Activated CD4-positive, alpha-beta memory T cell treated with anti-CD3 and anti-CD28 coated beads, Interleukin-2, amount 10 ng/mL, durations not matched to agents 7 days and 5 days (primary cell): ENCODE data around the gene PDE4D. TPM values are rescaled to one million over a fixed set of nuclear protein-coding genes. Genes with fewer than 3 reads are reported as not detected.

Source experiments
- CTCF ChIA-PET: fragments of 350-600 bp; sonication (Branson Sonifier 250); formaldehyde crosslinking; loops from one replicate; lab custom pipeline; 2021; ENCODE audit warnings: antibody characterized with exemption, inconsistent platforms; lab: Charles Lee
- POLR2A ChIA-PET: fragments of 350-600 bp; sonication (Branson Sonifier 250); formaldehyde crosslinking; loops from one replicate; lab custom pipeline; 2021; ENCODE audit warnings: antibody characterized with exemption; lab: Charles Lee
- DNase-seq: peaks from one replicate; pipeline ENCODE4 v3.0.0-alpha.2; 2020
- H3K27ac Mint-ChIP-seq: one replicate; pipeline ENCODE4 v1.8.0; 2021; ENCODE audit warnings: mild to moderate bottlenecking, mixed read lengths
- H3K27me3 Mint-ChIP-seq: one replicate; pipeline ENCODE4 v1.8.0; 2021; ENCODE audit warnings: mixed read lengths
- H3K36me3 Mint-ChIP-seq: one replicate; pipeline ENCODE4 v1.8.0; 2021; ENCODE audit warnings: low read depth, mixed read lengths
- H3K4me1 Mint-ChIP-seq: one replicate; pipeline ENCODE4 v1.8.0; 2021; ENCODE audit warnings: mixed read lengths
- H3K4me3 Mint-ChIP-seq: one replicate; pipeline ENCODE4 v1.8.0; 2021; ENCODE audit warnings: mild to moderate bottlenecking, mixed read lengths
- H3K9me3 Mint-ChIP-seq: one replicate; pipeline ENCODE4 v1.8.0; 2021; ENCODE audit warnings: mixed read lengths
- total RNA-seq, 2 experiments: library from RNA; stranded (reverse); gene quantifications; one replicate each; pipeline ENCODE4 v1.2.3, GENCODE V29; 2021

Gene PDE4D
- total RNA-seq, 2 experiments from 2014 or later, result 123 to 126 TPM

DNA sequence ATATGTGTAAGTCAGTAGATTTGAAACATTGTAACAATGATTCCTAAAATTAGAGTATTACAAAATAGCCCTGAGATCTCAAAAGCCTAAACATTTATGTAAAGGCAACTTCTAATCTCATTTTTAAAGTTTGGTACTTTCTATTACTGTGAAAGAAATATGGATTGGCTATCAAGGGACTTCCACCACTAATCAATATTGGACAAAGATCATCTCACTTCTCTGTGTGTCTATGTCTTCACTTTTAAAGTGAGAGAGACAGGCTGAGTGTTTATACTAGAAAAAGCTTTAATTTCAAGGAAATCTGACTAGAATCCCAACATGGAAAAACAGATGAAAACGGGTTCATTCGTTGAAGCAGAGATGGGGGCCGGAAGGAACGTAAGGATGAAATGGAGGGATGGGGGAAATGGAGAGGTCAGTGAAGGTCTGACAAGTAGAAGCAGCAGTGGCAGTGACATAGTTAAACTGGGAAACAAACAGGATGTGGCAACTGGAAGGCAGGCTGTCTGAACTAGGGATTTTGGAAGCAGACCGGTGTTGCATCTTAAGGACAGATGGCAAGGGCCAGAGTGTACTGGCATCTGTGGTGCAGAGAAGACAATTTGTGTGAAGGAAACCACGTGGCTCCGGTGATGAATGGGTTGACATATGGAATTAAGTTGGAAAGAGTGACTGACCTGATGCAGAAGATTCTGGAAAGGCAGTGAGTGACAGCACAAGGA lies 60.8 kb downstream of the PDE4D start:
- POLR2A ChIA-PET, result no interaction called here
- H3K9me3 Mint-ChIP-seq, result no peaks in the 10 kb centered on the region
- CTCF ChIA-PET, result no interaction called here

DNA sequence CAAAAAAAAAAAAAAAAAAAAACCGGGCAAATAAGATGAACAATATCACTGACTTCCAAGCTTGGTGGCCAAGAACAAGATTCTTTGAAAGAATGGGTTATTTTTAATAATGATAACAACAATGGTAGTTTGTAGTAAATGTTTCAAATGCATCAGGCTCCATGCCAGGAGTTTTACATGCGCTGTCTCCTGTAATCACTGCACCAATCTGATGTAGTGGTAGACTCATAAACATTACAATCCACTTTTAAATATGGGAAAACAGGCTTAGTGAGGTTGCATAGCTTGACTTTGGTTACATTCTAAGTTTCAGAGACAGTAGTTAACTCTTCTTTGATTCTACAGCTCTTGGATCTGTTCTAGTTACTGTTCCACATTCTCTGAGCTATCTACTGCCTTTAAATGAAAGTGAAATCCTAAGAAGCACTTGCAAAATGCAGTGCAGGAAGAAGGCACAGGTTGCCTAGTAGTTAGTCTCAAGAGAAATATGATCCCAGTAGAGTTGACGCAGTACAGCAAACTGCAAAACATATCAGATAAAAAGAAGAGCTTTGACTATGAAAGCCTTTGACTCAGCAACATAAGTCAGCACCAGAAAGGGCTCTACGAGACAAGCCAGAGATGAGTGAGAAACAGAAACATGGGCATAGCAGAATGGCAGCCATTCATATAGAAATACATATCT lies 62.1 kb downstream of the PDE4D start:
- no peak for DNase-seq
- CTCF ChIA-PET, result no interaction called here
- no peak overlapping the region for H3K4me3 Mint-ChIP-seq
- POLR2A ChIA-PET, result no interaction called here
- no peak overlapping the region for H3K27ac Mint-ChIP-seq
- no peaks in the 10 kb centered on the region for H3K9me3 Mint-ChIP-seq
- H3K27me3 Mint-ChIP-seq, result no peaks in the 10 kb centered on the region
- no peaks in the 10 kb centered on the region for H3K4me1 Mint-ChIP-seq
- H3K36me3 Mint-ChIP-seq, result no peaks in the 10 kb centered on the region

More for the DNA sequence above, 60.8 kb downstream of the PDE4D start:
- DNase-seq, result no peak
- Mint-ChIP-seq H3K4me1 (no peaks in the 10 kb centered on the region), H3K36me3 (no peaks in the 10 kb centered on the region), H3K4me3 (no peak overlapping the region), H3K27ac (no peak overlapping the region), H3K27me3 (peaks cover 3% of the 10 kb centered on the region)

DNA sequence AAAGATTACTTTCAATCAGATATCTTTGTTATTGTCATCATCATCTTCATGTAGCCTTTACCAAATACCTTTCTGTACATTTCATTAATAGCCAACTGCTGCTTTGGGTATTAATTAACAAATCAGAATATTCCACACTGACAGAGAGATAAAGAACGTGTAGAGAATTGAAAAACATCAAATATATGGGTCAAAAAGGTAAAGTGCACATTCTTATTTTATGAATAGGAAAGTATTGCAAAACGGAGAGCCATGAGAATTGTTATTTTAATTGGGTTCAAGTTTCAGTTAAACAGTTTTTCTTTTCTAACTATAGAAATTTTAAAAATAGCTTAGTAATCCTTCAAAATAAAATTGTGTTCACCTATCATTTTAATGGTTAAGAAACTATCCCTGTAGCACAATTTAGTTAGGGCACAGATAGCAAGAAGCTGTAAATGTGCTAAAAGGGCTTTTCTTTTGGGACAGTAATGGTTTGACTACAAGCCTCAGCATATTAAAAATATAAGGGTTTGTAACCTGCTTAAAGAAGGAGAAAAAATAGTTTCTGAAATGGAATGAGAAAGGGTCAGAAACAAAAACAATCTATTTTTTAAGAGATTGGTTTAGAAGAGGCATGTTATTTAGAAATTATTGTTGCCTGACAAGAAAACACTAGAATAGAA lies 62.9 kb downstream of the PDE4D start:
- H3K36me3 Mint-ChIP-seq, result no peaks in the 10 kb centered on the region
- CTCF ChIA-PET, result no interaction called here

DNA sequence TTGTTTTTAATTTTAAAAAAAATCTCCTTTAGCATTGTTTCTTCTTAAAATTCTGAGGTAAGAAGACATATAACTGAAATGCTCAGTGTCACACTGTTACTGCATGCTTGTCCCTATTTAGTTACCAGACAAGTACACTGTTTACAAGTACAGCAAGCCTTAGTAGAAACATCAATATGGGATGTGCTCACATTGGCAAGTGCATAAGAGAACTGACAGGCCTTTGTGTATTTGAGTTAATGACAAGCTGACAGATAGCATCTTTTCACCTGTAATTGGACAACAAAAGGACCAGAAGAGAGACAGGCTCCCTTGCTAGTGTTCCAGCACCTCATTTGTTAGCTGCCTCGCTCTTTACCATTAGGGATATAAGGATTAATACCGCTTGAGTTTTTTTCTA lies 63.6 kb downstream of the PDE4D start:
- DNase-seq, result no peak
- POLR2A ChIA-PET, result no interaction called here

More for the DNA sequence above, 62.9 kb downstream of the PDE4D start:
- no peaks in the 10 kb centered on the region for H3K4me1 Mint-ChIP-seq
- H3K27ac Mint-ChIP-seq, result no peak overlapping the region
- DNase-seq, result no peak
- POLR2A ChIA-PET, result no interaction called here
- no peak overlapping the region for H3K4me3 Mint-ChIP-seq
- no peaks in the 10 kb centered on the region for H3K9me3 Mint-ChIP-seq
- H3K27me3 Mint-ChIP-seq, result no peaks in the 10 kb centered on the region

DNA sequence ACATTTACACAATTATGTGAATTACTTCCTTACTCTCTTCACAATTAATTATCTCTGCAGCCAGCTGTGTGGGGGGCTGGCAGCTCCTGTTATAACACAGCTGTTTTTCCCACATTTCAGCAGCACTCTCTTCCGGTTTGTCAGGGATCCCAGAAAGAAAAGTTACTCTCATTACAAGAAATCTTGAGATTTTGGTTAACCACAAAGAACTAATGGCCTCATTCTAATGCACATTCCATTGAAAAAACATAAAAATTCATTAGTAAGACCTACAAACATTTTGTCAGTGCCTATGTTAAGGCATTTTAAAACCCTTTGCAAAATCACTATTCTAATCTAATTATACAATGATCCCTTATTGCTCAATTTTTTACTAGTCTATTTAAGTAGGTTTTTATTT lies 64.1 kb downstream of the PDE4D start:
- H3K36me3 Mint-ChIP-seq, result no peaks in the 10 kb centered on the region
- H3K4me3 Mint-ChIP-seq, result no peak overlapping the region
- H3K4me1 Mint-ChIP-seq, result no peaks in the 10 kb centered on the region
- DNase-seq, result no peak
- ChIA-PET CTCF (no interaction called here), POLR2A (no interaction called here)
- no peak overlapping the region for H3K27ac Mint-ChIP-seq
- H3K9me3 Mint-ChIP-seq, result no peaks in the 10 kb centered on the region
- peaks cover 3% of the 10 kb centered on the region for H3K27me3 Mint-ChIP-seq

More for the DNA sequence above, 63.6 kb downstream of the PDE4D start:
- Mint-ChIP-seq H3K4me1 (no peaks in the 10 kb centered on the region), H3K27me3 (no peaks in the 10 kb centered on the region), H3K27ac (no peak overlapping the region), H3K9me3 (no peaks in the 10 kb centered on the region), H3K4me3 (no peak overlapping the region), H3K36me3 (no peaks in the 10 kb centered on the region)
- CTCF ChIA-PET, result no interaction called here

DNA sequence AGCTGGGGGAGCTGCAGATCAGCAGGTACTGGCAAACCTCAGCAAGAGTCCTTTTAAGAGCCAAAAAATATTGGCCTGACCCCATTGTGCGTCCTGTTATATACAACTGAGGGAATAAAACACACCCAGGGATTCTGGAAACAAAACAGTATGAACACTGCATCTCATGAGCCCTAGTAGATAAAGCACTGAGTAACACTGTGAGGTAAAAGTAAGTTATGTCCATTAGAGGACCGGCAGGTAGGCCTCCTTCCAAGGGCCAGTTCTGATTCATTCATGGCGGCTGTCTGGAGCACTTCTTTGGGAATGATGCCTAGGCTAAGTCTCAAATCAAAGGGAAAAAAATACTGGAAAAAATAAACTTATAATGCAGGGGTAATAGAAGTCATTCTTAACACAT lies 64.9 kb downstream of the PDE4D start:
- no peaks in the 10 kb centered on the region for H3K36me3 Mint-ChIP-seq
- CTCF ChIA-PET, result no interaction called here
- no peak for DNase-seq
- H3K4me1 Mint-ChIP-seq, result no peaks in the 10 kb centered on the region
- POLR2A ChIA-PET, result no interaction called here
- H3K27ac Mint-ChIP-seq, result no peak overlapping the region
- H3K27me3 Mint-ChIP-seq, result peaks cover 5% of the 10 kb centered on the region
- no peaks in the 10 kb centered on the region for H3K9me3 Mint-ChIP-seq
- H3K4me3 Mint-ChIP-seq, result no peak overlapping the region

DNA sequence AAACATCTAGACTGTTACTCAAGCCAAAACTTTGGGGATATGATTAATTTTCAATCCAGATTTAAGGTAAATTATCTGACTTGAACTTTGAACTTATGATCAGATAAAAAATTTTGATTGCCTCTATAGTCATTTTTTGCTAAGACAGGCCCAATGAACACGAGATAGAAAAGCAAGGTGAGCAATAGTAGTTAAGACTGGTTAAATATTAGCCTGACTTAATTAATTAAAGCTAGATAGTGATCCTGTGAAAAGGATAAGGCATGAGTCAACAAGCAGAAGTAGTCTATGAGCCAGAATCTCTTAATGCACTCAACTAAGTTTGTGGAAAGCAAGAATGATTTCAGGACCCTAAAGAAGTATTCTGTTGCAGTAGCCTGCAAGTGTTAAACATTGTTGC lies 66.5 kb downstream of the PDE4D start:
- H3K36me3 Mint-ChIP-seq, result no peaks in the 10 kb centered on the region
- DNase-seq, result no peak
- H3K27ac Mint-ChIP-seq, result no peak overlapping the region
- CTCF ChIA-PET, result no interaction called here
- H3K9me3 Mint-ChIP-seq, result no peaks in the 10 kb centered on the region
- peaks cover 7% of the 10 kb centered on the region for H3K27me3 Mint-ChIP-seq
- H3K4me1 Mint-ChIP-seq, result no peaks in the 10 kb centered on the region
- no peak overlapping the region for H3K4me3 Mint-ChIP-seq
- POLR2A ChIA-PET, result no interaction called here

DNA sequence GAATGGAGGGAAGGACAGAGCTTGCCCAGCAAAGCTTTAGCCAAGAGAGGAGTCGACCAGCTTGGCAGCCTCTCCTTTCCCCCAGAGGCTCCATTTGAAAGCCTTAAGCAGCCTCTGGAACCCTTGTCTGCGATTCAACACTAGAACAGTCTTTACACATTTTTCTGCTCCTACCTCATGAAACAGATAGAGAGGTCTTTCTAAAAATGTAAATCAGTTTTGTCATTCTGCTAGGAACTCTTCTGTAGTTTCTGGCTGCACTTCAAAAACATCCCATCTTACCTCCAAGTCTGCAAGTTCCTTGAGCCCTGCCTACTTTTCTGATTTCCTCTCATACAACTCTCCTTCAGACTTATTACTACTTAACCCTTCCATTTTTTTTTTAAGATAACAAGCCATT lies 70.1 kb downstream of the PDE4D start:
- H3K4me1 Mint-ChIP-seq, result no peaks in the 10 kb centered on the region
- H3K27me3 Mint-ChIP-seq, result peaks cover 27% of the 10 kb centered on the region
- CTCF ChIA-PET, result interaction anchor here (0.8 kb wide), 1 partner anchor 12 kb away, joined by 4 read pairs; no protein-coding TSS in a partner anchor
- H3K4me3 Mint-ChIP-seq, result no peak overlapping the region
- no peak overlapping the region for H3K27ac Mint-ChIP-seq
- POLR2A ChIA-PET, result no interaction called here
- no peaks in the 10 kb centered on the region for H3K9me3 Mint-ChIP-seq
- H3K36me3 Mint-ChIP-seq, result no peaks in the 10 kb centered on the region
- DNase-seq, result no peak

DNA sequence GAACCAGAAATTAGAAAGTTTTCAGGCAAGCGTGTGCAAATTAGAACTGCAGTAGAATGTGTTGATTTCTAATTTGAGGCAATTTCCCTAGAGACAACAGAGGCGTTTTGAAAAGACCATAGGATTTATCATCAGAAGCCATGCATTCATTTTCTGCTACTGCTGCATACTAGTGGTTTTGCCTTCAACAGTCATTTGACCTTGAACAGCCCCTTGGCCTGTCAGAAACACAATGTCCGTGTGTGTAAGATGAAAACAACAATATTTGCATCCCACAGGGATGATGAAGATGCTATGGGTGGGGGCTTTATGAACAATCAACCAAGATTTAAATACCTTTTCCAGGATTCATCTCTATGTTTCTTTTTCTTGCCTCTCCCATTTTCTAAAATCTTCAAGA lies 73.7 kb downstream of the PDE4D start:
- no peaks in the 10 kb centered on the region for H3K4me1 Mint-ChIP-seq
- POLR2A ChIA-PET, result no interaction called here
- no peak overlapping the region for H3K4me3 Mint-ChIP-seq
- peaks cover 31% of the 10 kb centered on the region for H3K27me3 Mint-ChIP-seq
- DNase-seq, result no peak
- CTCF ChIA-PET, result interaction anchor here (1.3 kb wide), 1 partner anchor 9 kb away, joined by 3 read pairs; no protein-coding TSS in a partner anchor
- no peaks in the 10 kb centered on the region for H3K9me3 Mint-ChIP-seq
- no peak overlapping the region for H3K27ac Mint-ChIP-seq
- no peaks in the 10 kb centered on the region for H3K36me3 Mint-ChIP-seq

DNA sequence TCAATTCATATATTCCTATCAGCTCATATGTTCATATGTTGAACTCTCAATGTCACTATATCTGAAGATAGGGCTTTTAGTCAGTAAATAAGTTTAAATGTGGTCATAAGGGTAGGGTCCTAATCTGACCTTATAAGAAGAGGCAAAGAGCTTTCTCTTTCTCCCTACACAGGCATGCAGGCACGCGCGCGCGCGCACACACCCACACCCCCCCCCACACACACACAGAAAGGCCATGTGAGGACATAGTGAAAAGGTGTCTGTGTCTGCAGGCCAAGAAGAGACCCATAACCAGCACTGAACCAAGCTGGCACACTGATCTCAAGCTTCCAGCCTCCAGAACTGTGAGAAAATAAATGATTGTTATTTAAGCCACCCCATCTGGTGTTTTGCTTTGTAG lies 76.0 kb downstream of the PDE4D start:
- POLR2A ChIA-PET, result no interaction called here
- Mint-ChIP-seq H3K9me3 (no peaks in the 10 kb centered on the region), H3K27ac (no peak overlapping the region), H3K36me3 (no peaks in the 10 kb centered on the region), H3K27me3 (peaks cover 26% of the 10 kb centered on the region), H3K4me3 (no peak overlapping the region), H3K4me1 (no peaks in the 10 kb centered on the region)
- CTCF ChIA-PET, result no interaction called here
- no peak for DNase-seq

DNA sequence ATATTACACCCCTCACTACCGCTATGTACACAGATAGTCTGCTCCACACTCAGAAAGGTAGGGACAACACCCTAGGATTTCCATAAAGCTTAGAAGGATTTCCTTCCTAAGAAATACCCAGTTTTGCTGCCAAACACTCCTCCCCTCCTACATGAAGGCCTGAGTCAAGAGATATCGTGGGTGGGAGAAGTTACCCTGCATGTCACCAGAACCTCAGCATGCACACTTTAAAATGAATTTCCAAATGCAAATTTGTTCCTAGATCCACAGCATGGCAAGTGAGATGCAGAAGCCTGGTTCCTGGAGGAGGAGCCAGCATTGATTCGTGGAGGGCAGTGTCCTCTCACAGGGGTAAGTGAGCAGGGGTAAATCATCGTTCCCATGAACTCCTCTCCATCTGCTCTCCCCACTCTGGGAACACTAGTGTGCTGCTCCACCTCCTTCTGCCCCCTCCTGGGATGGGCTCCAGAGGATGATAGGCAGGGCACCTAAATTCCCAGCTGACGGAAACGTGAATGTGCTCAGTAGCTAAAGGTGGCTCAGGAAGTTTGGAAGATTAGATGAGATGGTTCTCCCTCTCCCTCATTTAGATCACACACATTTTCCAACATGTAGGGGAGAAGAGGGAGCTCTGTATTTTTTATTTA lies 76.7 kb downstream of the PDE4D start:
- DNase-seq, result no peak
- ChIA-PET POLR2A (no interaction called here), CTCF (no interaction called here)
- Mint-ChIP-seq H3K9me3 (no peaks in the 10 kb centered on the region), H3K27me3 (peaks cover 25% of the 10 kb centered on the region), H3K4me1 (no peaks in the 10 kb centered on the region), H3K36me3 (no peaks in the 10 kb centered on the region), H3K4me3 (no peak overlapping the region), H3K27ac (no peak overlapping the region)

DNA sequence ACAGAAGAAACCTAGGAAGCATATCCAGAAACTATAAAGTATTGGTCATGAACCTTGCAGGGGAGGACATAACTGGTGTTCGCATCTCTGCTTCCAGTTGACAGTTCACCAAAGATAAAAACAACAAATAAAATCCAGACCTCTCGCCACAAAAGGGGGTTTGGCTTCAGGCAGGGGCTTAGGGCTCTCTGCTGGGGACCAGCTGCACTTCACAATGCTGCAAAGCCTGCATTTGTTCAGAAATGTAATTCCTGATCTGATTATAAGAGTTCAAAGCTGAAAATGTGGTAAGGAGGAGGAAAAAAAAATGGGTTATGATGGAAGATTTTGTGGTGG lies 79.0 kb downstream of the PDE4D start:
- ChIA-PET CTCF (interaction anchor here (1.1 kb wide), 1 partner anchor 835 kb away, joined by 4 read pairs; no protein-coding TSS in a partner anchor), POLR2A (no interaction called here)
- Mint-ChIP-seq H3K9me3 (no peaks in the 10 kb centered on the region), H3K4me3 (no peak overlapping the region), H3K36me3 (no peaks in the 10 kb centered on the region), H3K27ac (no peak overlapping the region), H3K27me3 (peaks cover 21% of the 10 kb centered on the region), H3K4me1 (peaks cover 1% of the 10 kb centered on the region)
- no peak for DNase-seq
